ENCODE data around the gene LMBR1.
"Not testable (repeated sequence)": the region's sequence is repeated elsewhere in the genome, so short reads cannot be mapped to it uniquely, and the experiment has no call there.

Gene LMBR1

DNA sequence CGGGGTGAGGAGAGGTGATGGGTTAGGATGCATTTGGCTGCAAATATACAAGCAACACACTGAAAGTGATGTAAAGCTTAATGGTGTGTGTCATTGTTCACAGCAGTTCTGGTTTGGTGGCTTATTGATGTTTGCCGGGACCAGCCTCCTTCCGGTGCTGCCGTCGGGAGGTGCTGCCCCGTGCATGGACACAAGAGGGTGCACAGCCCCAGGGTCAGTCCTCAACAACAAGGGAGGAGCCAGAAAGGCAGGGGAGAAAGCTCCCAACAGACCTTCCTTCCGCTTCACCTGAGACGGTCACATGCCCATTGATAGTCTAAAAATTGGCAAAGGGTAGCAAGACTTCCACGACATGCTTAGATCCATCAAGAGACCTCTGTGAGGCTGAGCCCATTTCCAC is 242.9 kb downstream of the LMBR1 start:
- no peak for DNase-seq

GRCh38 chr7:156647330-156647729 is 245.7 kb downstream of the LMBR1 start:
- DNase-seq: not testable (repeated sequence)

- no peak for DNase-seq
Measured at GRCh38 chr7:156642306-156643045, 250.5 kb downstream of the LMBR1 start.

DNA sequence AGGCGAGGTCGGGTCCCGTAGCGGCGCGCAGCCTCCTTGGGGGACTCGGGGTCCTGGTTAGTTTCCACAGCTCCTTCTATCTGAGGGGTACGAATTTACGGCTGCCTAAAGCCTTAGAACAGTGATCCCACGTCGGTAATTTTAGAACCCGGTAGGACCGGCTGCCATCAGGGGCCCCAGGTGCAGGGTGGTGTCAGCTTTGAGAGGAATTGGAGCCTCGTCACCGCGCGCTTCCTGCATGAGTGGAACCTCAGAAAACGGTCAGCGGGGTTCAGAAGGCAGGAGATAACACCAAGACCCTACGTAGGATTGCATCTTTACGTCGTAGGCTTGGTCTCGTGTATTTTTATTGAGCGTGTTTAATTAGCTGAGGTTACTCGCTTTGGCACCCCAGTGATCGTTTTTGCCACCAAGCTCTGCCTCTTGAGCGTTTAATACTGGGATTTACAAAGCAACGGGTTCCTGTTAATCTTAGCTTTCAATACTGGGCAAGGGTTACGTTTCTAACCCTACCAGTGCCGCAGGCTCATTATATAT is 252.0 kb downstream of the LMBR1 start:
- DNase-seq: peak; percentile 42

- DNase-seq: peak; percentile 85
Measured at GRCh38 chr7:156640257-156640948, 252.6 kb downstream of the LMBR1 start, which contains the start of gene RNF32. RNF32 (plus strand) TSS chr7:156640774; CDS start chr7:156643878, 3,104 bp downstream.

GRCh38 chr7:156639426-156640256 is 253.3 kb downstream of the LMBR1 start:
- peak; percentile 42 for DNase-seq

DNA sequence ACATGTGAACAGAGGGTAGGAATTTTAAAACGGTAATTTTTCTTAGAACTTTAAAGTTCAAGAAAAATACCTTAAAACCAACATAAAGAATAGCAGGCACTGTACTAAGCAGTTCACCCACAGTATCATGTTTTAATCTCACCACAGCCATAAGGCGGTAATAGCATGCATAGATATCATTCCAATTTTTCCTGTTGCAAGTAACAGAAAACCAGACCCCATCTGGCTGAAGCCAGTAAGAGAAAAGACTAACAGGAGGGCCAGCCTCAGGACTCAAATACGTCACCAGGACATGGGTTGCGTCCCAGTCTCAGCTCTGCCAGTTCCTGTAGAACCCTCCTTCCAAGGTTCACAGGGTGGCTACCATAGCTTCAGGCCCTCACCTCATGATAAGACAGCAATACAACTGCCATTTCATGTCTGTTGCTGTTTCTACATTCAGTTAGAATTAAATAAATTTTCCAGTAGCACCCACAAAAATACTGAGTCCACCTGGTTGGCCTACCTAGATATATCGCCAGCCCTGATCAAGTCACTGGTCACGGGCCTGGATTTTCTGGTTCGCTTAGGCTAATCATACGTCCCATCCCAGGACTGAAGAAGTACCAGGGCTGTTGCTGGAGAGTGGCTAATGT is 254.4 kb downstream of the LMBR1 start:
- no peak for DNase-seq

DNA sequence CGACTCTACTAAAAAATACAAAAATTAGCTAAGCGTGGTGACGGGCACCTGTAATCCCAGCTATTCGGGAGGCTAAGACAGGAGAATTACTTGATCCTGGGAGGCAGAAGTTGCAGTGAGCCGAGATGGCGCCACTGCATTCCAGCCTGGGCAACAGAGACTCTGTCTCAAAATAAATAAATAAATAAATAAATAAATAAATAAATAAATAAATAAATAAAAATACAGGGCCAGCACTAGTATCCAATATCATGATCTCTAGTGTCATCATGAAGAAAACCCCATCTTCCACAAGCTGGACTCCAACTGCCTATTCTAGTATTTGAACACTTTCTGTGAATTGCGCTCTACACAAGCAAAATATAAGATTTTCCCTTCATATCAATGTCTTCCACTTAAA is 255.9 kb downstream of the LMBR1 start:
- DNase-seq: not testable (repeated sequence)

DNA sequence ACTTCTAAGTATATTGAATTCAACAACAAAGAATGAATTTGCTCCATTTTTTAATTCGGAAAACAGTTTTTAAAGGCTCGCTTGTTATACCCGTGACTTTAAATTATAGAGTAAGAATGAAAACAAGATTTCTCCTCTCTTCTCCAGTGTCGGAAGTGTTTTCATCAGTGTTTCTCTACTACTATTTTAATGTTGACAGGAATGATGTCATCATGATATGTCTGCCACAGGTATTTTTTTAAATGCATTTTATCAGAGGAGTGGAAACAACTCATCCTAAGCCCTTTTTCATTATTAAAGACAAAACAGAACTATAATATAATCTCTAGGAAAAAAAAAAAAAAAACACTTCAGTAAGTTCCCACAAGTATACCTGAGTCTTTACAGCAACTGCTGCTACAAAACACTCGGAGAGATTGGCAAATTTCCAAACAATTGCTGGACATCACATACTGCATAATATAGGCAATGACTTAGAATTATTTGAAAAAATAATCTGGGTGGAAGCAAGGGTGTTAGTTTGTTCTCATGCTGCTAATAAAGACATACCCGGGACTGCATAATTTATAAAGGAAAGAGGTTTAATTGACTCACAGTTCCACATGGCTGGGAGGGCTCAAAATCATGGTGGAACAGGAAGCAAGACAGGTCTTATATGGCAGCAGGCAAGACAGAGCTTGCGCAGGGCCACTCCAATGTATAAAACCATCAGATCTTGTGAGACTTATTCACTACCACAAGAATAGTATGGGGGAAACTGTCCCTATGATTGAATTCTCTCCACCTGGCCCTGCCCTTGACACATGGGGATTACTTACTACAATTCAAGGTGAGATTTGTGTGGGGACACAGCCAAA is 257.2 kb downstream of the LMBR1 start:
- DNase-seq: no peak

- no peak for DNase-seq
Measured at GRCh38 chr7:156634117-156634516, 258.9 kb downstream of the LMBR1 start.

DNA sequence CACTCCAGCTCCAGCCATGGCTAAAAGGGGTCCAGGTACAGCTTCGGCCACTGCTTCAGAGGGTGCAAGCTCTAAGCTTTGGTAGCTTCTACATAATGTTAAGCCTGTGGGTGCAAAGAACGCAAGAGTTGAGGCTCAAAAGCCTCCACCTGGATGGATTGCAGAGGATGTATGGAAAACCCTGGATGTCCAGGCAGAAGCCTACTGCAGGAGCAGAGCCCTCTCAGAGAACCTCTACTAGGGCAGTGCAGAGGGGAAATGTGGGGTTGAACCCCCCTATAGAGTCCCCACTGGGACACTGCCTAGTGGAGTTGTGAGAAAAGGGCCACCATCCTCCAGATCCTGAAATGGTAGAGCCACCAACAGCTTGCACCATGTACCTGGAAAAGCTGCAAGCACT is 263.1 kb downstream of the LMBR1 start:
- DNase-seq: no peak

- DNase-seq: no peak
Measured at GRCh38 chr7:156628562-156628961, 264.4 kb downstream of the LMBR1 start.
